Skin of body (tissue), 2 donors: ENCODE data around the gene TRMT11. TPM values are rescaled to one million over a fixed set of nuclear protein-coding genes. Genes with fewer than 3 reads are reported as not detected.
A peak's percentile ranks its signal among the peaks of the same experiment; 100 is the strongest.
"Not testable (repeated sequence)": the region's sequence is repeated elsewhere in the genome, so short reads cannot be mapped to it uniquely, and the experiment has no call there.

ENCODE experiments used
- DNase-seq: peaks from one replicate; lab custom pipeline; 2025; lab: John Stamatoyannopoulos, UW
- total RNA-seq: library from RNA; depleted of rRNA; stranded (reverse); fragments of >200 nt; gene quantifications from one replicate; pipeline ENCODE4 v1.2.3, GENCODE V29; 2014

Gene TRMT11
- total RNA-seq, 1 donor from 2014 or later, result 23.9 TPM

GRCh38 chr6:125991653-125992052 lies 5.3 kb downstream of the TRMT11 start:
- no peak for DNase-seq

GRCh38 chr6:125994670-125995488 lies 8.5 kb downstream of the TRMT11 start:
- no peak for DNase-seq

GRCh38 chr6:125995972-125996580 lies 9.7 kb downstream of the TRMT11 start:
- peak; percentile 35 for DNase-seq

- no peak for DNase-seq
These were observed 16.7 kb downstream of the TRMT11 start for GRCh38 chr6:126002755-126003679.

GRCh38 chr6:126007800-126008199 lies 21.5 kb downstream of the TRMT11 start:
- DNase-seq, result no peak

- no peak for DNase-seq
These were observed 23.7 kb downstream of the TRMT11 start for GRCh38 chr6:126010040-126010439.

- DNase-seq, result peak; percentile 4
These were observed 29.5 kb downstream of the TRMT11 start for GRCh38 chr6:126015863-126016262.

- no peak for DNase-seq
These were observed 30.3 kb downstream of the TRMT11 start for GRCh38 chr6:126016591-126016990.

GRCh38 chr6:126017668-126018067 lies 31.3 kb downstream of the TRMT11 start:
- DNase-seq, result no peak

- no peak for DNase-seq
These were observed 34.1 kb downstream of the TRMT11 start for GRCh38 chr6:126020305-126021050.

GRCh38 chr6:126023474-126023873 lies 37.1 kb downstream of the TRMT11 start:
- DNase-seq, result not testable (repeated sequence)

GRCh38 chr6:126026001-126026400 lies 39.7 kb downstream of the TRMT11 start:
- no peak for DNase-seq

GRCh38 chr6:126027601-126028000 lies 41.3 kb downstream of the TRMT11 start:
- DNase-seq, result no peak

- no peak for DNase-seq
These were observed 43.7 kb downstream of the TRMT11 start for GRCh38 chr6:126030045-126030444.

GRCh38 chr6:126033696-126034095 lies 47.4 kb downstream of the TRMT11 start:
- peak; percentile 79 for DNase-seq

GRCh38 chr6:126034656-126035055 lies 48.3 kb downstream of the TRMT11 start:
- DNase-seq, result no peak

GRCh38 chr6:126035764-126036163 lies 49.4 kb downstream of the TRMT11 start:
- no peak for DNase-seq

- no peak for DNase-seq
These were observed 51.9 kb downstream of the TRMT11 start for GRCh38 chr6:126038234-126038633.

- no peak for DNase-seq
These were observed 52.9 kb downstream of the TRMT11 start for GRCh38 chr6:126039284-126039683.

- DNase-seq, result no peak
These were observed 54.1 kb downstream of the TRMT11 start for GRCh38 chr6:126040394-126040793.

- no peak for DNase-seq
These were observed 54.5 kb downstream of the TRMT11 start for GRCh38 chr6:126040826-126041225.
